ENCODE measurements around the gene IL19.

IL19 gene

GRCh38 chr1:206723805-206724472, 46.6 kb upstream of the IL19 start:
- no peaks in the 10 kb centered on the region for H3K27me3 ChIP-seq (ENCODE audit: control insufficient read depth in 1 of 2, insufficient read depth in 1 of 2, low read length in 2 of 2)
- no peaks in the 10 kb centered on the region for H3K9me3 ChIP-seq (ENCODE audit: control insufficient read depth, low read length)
- peak overlapping the region in 1 of 2 experiments; percentile 59 for H3K4me3 ChIP-seq (ENCODE audit: insufficient read depth in 1 of 2, low read depth in 1 of 2, low read length in 2 of 2)
- H3K4ac ChIP-seq (ENCODE audit: low read depth in 1 of 2, low read length in 2 of 2) = no peak overlapping the region
- H4K8ac ChIP-seq (ENCODE audit: low read length) = peak overlapping the region; percentile 9
- H2BK120ac ChIP-seq (ENCODE audit: low read depth, low read length) = no peak overlapping the region
- peak overlapping the region; percentile 40 for H2AK5ac ChIP-seq (ENCODE audit: low read length, severe bottlenecking)
- H3K36me3 ChIP-seq (ENCODE audit: control insufficient read depth in 1 of 2, insufficient read depth in 2 of 2, low read depth in 1 of 2, low read length in 2 of 2) = peaks cover 1 to 5% of the 10 kb centered on the region in 2 experiments
- H3K23ac ChIP-seq (ENCODE audit: low read length in 2 of 2) = no peak overlapping the region
- no peak overlapping the region for H2BK15ac ChIP-seq (ENCODE audit: low read depth, poor library complexity, severe bottlenecking)
- 73% methylated on average over 12 of the region's 12 CpGs for WGBS
- peak overlapping the region in 1 of 2 experiments; percentile 66 for H3K14ac ChIP-seq (ENCODE audit: low read length in 2 of 2)
- no peak overlapping the region for H4K91ac ChIP-seq (ENCODE audit: low read length)
- H3K4me1 ChIP-seq (ENCODE audit: control insufficient read depth, insufficient read depth, low read depth, low read length) = peaks cover 35% of the 10 kb centered on the region
- peaks cover 7% of the 10 kb centered on the region for H3K79me1 ChIP-seq (replicated peaks; ENCODE audit: low read length, poor library complexity, severe bottlenecking)
- peak overlapping the region; percentile 87 for H3K27ac ChIP-seq (ENCODE audit: low read length, poor library complexity, severe bottlenecking)
- peak overlapping the region; percentile 67 for H2BK5ac ChIP-seq (ENCODE audit: low read depth, low read length, poor library complexity, severe bottlenecking)
- no peak for DNase-seq
- H3K9ac ChIP-seq (ENCODE audit: low read length) = peak overlapping the region; percentile 48
- H3K4me2 ChIP-seq (ENCODE audit: low read length, poor library complexity, severe bottlenecking) = peak overlapping the region; percentile 33
- H2AFZ ChIP-seq (ENCODE audit: low read depth, low read length) = no peak overlapping the region
- H2BK12ac ChIP-seq (ENCODE audit: low read length in 2 of 2) = peak overlapping the region in 1 of 2 experiments; percentile 7
- H3K18ac ChIP-seq (ENCODE audit: low read depth in 1 of 2, low read length in 2 of 2) = peak overlapping the region in 1 of 2 experiments; percentile 59

GRCh38 chr1:206725109-206725963, 45.2 kb upstream of the IL19 start:
- no peak overlapping the region for H3K4me2 ChIP-seq (ENCODE audit: low read length, poor library complexity, severe bottlenecking)
- no peak overlapping the region for H3K4me3 ChIP-seq (ENCODE audit: insufficient read depth in 1 of 2, low read depth in 1 of 2, low read length in 2 of 2)
- H4K8ac ChIP-seq (ENCODE audit: low read length) = no peak overlapping the region
- peak; percentile 60 for DNase-seq
- H3K9ac ChIP-seq (ENCODE audit: low read length) = peak overlapping the region; percentile 48
- H3K36me3 ChIP-seq (ENCODE audit: control insufficient read depth in 1 of 2, insufficient read depth in 2 of 2, low read depth in 1 of 2, low read length in 2 of 2) = peaks cover 15 to 19% of the 10 kb centered on the region in 2 experiments
- no peak overlapping the region for H2AK5ac ChIP-seq (ENCODE audit: low read length, severe bottlenecking)
- no peak overlapping the region for H2AFZ ChIP-seq (ENCODE audit: low read depth, low read length)
- no peak overlapping the region for H4K91ac ChIP-seq (ENCODE audit: low read length)
- H2BK12ac ChIP-seq (ENCODE audit: low read length in 2 of 2) = peak overlapping the region in 1 of 2 experiments; percentile 11
- no peaks in the 10 kb centered on the region for H3K27me3 ChIP-seq (ENCODE audit: control insufficient read depth in 1 of 2, insufficient read depth in 1 of 2, low read length in 2 of 2)
- peak overlapping the region in 1 of 2 experiments; percentile 37 for H3K18ac ChIP-seq (ENCODE audit: low read depth in 1 of 2, low read length in 2 of 2)
- H3K23ac ChIP-seq (ENCODE audit: low read length in 2 of 2) = no peak overlapping the region
- no peak overlapping the region for H2BK5ac ChIP-seq (ENCODE audit: low read depth, low read length, poor library complexity, severe bottlenecking)
- no peak overlapping the region for H3K14ac ChIP-seq (ENCODE audit: low read length in 2 of 2)
- H3K9me3 ChIP-seq (ENCODE audit: control insufficient read depth, low read length) = no peaks in the 10 kb centered on the region
- 77% methylated on average over 9 of the region's 9 CpGs for WGBS
- H3K4me1 ChIP-seq (ENCODE audit: control insufficient read depth, insufficient read depth, low read depth, low read length) = peaks cover 29% of the 10 kb centered on the region
- H3K27ac ChIP-seq (ENCODE audit: low read length, poor library complexity, severe bottlenecking) = peak overlapping the region; percentile 49
- no peak overlapping the region for H2BK15ac ChIP-seq (ENCODE audit: low read depth, poor library complexity, severe bottlenecking)
- peaks cover 19% of the 10 kb centered on the region for H3K79me1 ChIP-seq (replicated peaks; ENCODE audit: low read length, poor library complexity, severe bottlenecking)
- H3K4ac ChIP-seq (ENCODE audit: low read depth in 1 of 2, low read length in 2 of 2) = no peak overlapping the region
- H2BK120ac ChIP-seq (ENCODE audit: low read depth, low read length) = no peak overlapping the region

GRCh38 chr1:206727981-206728696, 42.4 kb upstream of the IL19 start:
- Histone ChIP-seq H4K91ac (ENCODE audit: low read length) (no peak overlapping the region), H2BK12ac (ENCODE audit: low read length in 2 of 2) (no peak overlapping the region), H3K27ac (ENCODE audit: low read length, poor library complexity, severe bottlenecking) (no peak overlapping the region), H2AK5ac (ENCODE audit: low read length, severe bottlenecking) (no peak overlapping the region), H3K14ac (ENCODE audit: low read length in 2 of 2) (no peak overlapping the region), H4K8ac (ENCODE audit: low read length) (no peak overlapping the region), H3K4ac (ENCODE audit: low read depth in 1 of 2, low read length in 2 of 2) (no peak overlapping the region), H3K36me3 (ENCODE audit: control insufficient read depth in 1 of 2, insufficient read depth in 2 of 2, low read depth in 1 of 2, low read length in 2 of 2) (peaks cover 43 to 47% of the 10 kb centered on the region in 2 experiments), H2BK120ac (ENCODE audit: low read depth, low read length) (no peak overlapping the region), H2AFZ (ENCODE audit: low read depth, low read length) (no peak overlapping the region), H3K4me2 (ENCODE audit: low read length, poor library complexity, severe bottlenecking) (no peak overlapping the region), H3K23ac (ENCODE audit: low read length in 2 of 2) (no peak overlapping the region), H3K9ac (ENCODE audit: low read length) (no peak overlapping the region), H3K9me3 (ENCODE audit: control insufficient read depth, low read length) (no peaks in the 10 kb centered on the region), H3K18ac (ENCODE audit: low read depth in 1 of 2, low read length in 2 of 2) (no peak overlapping the region), H3K27me3 (ENCODE audit: control insufficient read depth in 1 of 2, insufficient read depth in 1 of 2, low read length in 2 of 2) (no peaks in the 10 kb centered on the region), H2BK5ac (ENCODE audit: low read depth, low read length, poor library complexity, severe bottlenecking) (no peak overlapping the region), H3K79me1 (replicated peaks; ENCODE audit: low read length, poor library complexity, severe bottlenecking) (peaks cover 37% of the 10 kb centered on the region), H3K4me3 (ENCODE audit: insufficient read depth in 1 of 2, low read depth in 1 of 2, low read length in 2 of 2) (no peak overlapping the region), H3K4me1 (ENCODE audit: control insufficient read depth, insufficient read depth, low read depth, low read length) (peaks cover 18% of the 10 kb centered on the region), H2BK15ac (ENCODE audit: low read depth, poor library complexity, severe bottlenecking) (no peak overlapping the region)
- DNase-seq = no peak
- 92% methylated on average over 8 of the region's 8 CpGs for WGBS

GRCh38 chr1:206728697-206728987, 41.9 kb upstream of the IL19 start:
- no peak overlapping the region for H2AFZ ChIP-seq (ENCODE audit: low read depth, low read length)
- no peak for DNase-seq
- WGBS = 98% methylated on average over 8 of the region's 9 CpGs

More at GRCh38 chr1:206728697-206728987, 41.9 kb upstream of the IL19 start:
- no peak overlapping the region for H2BK12ac ChIP-seq (ENCODE audit: low read length in 2 of 2)
- H3K9me3 ChIP-seq (ENCODE audit: control insufficient read depth, low read length) = no peaks in the 10 kb centered on the region
- H3K27me3 ChIP-seq (ENCODE audit: control insufficient read depth in 1 of 2, insufficient read depth in 1 of 2, low read length in 2 of 2) = no peaks in the 10 kb centered on the region
- H4K91ac ChIP-seq (ENCODE audit: low read length) = no peak overlapping the region
- no peak overlapping the region for H3K4ac ChIP-seq (ENCODE audit: low read depth in 1 of 2, low read length in 2 of 2)
- no peak overlapping the region for H2BK120ac ChIP-seq (ENCODE audit: low read depth, low read length)
- no peak overlapping the region for H2BK5ac ChIP-seq (ENCODE audit: low read depth, low read length, poor library complexity, severe bottlenecking)
- peaks cover 15% of the 10 kb centered on the region for H3K4me1 ChIP-seq (ENCODE audit: control insufficient read depth, insufficient read depth, low read depth, low read length)
- H2AK5ac ChIP-seq (ENCODE audit: low read length, severe bottlenecking) = no peak overlapping the region
- no peak overlapping the region for H3K4me3 ChIP-seq (ENCODE audit: insufficient read depth in 1 of 2, low read depth in 1 of 2, low read length in 2 of 2)
- H3K36me3 ChIP-seq (ENCODE audit: control insufficient read depth in 1 of 2, insufficient read depth in 2 of 2, low read depth in 1 of 2, low read length in 2 of 2) = peaks cover 47 to 51% of the 10 kb centered on the region in 2 experiments
- no peak overlapping the region for H3K14ac ChIP-seq (ENCODE audit: low read length in 2 of 2)
- peak overlapping the region; percentile 33 for H4K8ac ChIP-seq (ENCODE audit: low read length)
- H3K23ac ChIP-seq (ENCODE audit: low read length in 2 of 2) = no peak overlapping the region
- no peak overlapping the region for H3K9ac ChIP-seq (ENCODE audit: low read length)
- no peak overlapping the region for H2BK15ac ChIP-seq (ENCODE audit: low read depth, poor library complexity, severe bottlenecking)
- H3K18ac ChIP-seq (ENCODE audit: low read depth in 1 of 2, low read length in 2 of 2) = no peak overlapping the region
- H3K79me1 ChIP-seq (replicated peaks; ENCODE audit: low read length, poor library complexity, severe bottlenecking) = peaks cover 38% of the 10 kb centered on the region
- no peak overlapping the region for H3K4me2 ChIP-seq (ENCODE audit: low read length, poor library complexity, severe bottlenecking)
- H3K27ac ChIP-seq (ENCODE audit: low read length, poor library complexity, severe bottlenecking) = no peak overlapping the region
